K562 (cell line): Measurements from ENCODE around the gene SMR3B.

Experiments used
- BRF1 ChIP-seq: IDR thresholded peaks from 3 replicates; pipeline ENCODE4 v1.6.1; 2011; ENCODE audit warnings: borderline replicate concordance, mild to moderate bottlenecking; ENCODE audit not compliant: insufficient read length; ENCODE audit errors: extremely low read depth
- CEBPB ChIP-seq: fragments of 450-650 bp; IDR thresholded peaks from 2 replicates; pipeline ENCODE4 v1.6.1; 2016; ENCODE audit warnings: missing genetic modification characterization, missing compliant biosample characterization
- HDAC6 ChIP-seq: IDR thresholded peaks from 2 replicates; pipeline ENCODE4 v1.6.1; 2012; ENCODE audit warnings: low read depth, mild to moderate bottlenecking, control low read depth, inconsistent platforms, low read length, moderate library complexity
- HMG20A ChIP-seq: fragments of 450-650 bp; formaldehyde crosslinking; conservative IDR thresholded peaks from 2 replicates; pipeline ENCODE4 v1.4.0; 2020; ENCODE audit warnings: mild to moderate bottlenecking, mixed read lengths
- PBX2 ChIP-seq, 2 experiments: IDR thresholded peaks in 1 of 2; conservative IDR thresholded peaks in 1 of 2; 2 replicates each; pipeline ENCODE4 v1.6.1; 2016; ENCODE audit warnings: low read depth in 2 of 2, mild to moderate bottlenecking in 1 of 2, missing compliant biosample characterization in 1 of 2, missing genetic modification characterization in 1 of 2, moderate library complexity in 1 of 2
- SP2 ChIP-seq: IDR thresholded peaks from 2 replicates; pipeline ENCODE4 v1.6.1; 2011; ENCODE audit warnings: mild to moderate bottlenecking, low read depth, low read length, moderate library complexity; ENCODE audit not compliant: poor library complexity, severe bottlenecking; ENCODE audit errors: extremely low read depth
- WHSC1 ChIP-seq: IDR thresholded peaks from one replicate; pipeline ENCODE4 v1.6.1; 2012; ENCODE audit warnings: low read length, control low read depth, inconsistent platforms
- ZHX1 ChIP-seq: fragments of 150-350 bp; conservative IDR thresholded peaks from 2 replicates; pipeline ENCODE4 v1.6.1; 2014; ENCODE audit warnings: low read length
- ZNF76 ChIP-seq: fragments of 250-450 bp; sonication (Bioruptor Pico); IDR thresholded peaks from 2 replicates; pipeline ENCODE4 v1.4.0; 2020; ENCODE audit warnings: mild to moderate bottlenecking, moderate library complexity, borderline replicate concordance
- TF ChIP-seq, protein P1 (sequence below), 3 experiments: IDR thresholded peaks in 2 of 3; conservative IDR thresholded peaks in 1 of 3; 2 replicates each; pipeline ENCODE4 v1.5.1; 2011 to 2012; ENCODE audit warnings: low read length in 3 of 3, mild to moderate bottlenecking in 3 of 3, control low read depth in 2 of 3, improper control_type of control experiment in 1 of 3, inconsistent platforms in 1 of 3, low read depth in 1 of 3, mixed read lengths in 1 of 3, moderate library complexity in 1 of 3; ENCODE audit not compliant: insufficient read depth in 2 of 3

DNA sequence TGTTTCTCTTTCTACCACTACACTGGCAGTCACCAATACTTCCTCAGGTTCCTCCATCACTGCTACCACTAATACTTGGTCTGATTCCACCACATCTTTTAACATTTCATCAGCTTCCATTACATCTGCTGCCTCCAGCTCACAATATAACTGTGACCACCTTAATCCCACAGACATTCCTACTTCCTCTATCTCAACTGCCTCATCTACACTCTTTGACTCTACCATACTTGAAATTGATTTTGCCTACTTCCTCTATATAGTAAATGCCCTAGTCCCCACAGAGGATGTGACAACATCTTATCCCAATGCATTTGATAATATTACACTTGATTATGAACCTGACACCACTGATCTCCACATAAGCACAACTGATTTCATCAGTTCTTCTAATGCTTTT lies 43.9 kb downstream of the SMR3B start:
- TF ChIP-seq ZNF76 (CRISPR knock-in tag), result no peak
- no peak for TF ChIP-seq BRF1
- no peak for TF ChIP-seq SP2
- TF ChIP-seq HMG20A (CRISPR knock-in tag), result no peak
- TF ChIP-seq PBX2 (CRISPR knock-in tag; IDR thresholded peaks at IDR 0.05; ENCODE audit: low read depth), result no peak
- no peak for TF ChIP-seq PBX2 (tag; conservative IDR thresholded peaks at IDR 0.05; ENCODE audit: low read depth)
- no peak for TF ChIP-seq HDAC6
- TF ChIP-seq, protein P1, sequence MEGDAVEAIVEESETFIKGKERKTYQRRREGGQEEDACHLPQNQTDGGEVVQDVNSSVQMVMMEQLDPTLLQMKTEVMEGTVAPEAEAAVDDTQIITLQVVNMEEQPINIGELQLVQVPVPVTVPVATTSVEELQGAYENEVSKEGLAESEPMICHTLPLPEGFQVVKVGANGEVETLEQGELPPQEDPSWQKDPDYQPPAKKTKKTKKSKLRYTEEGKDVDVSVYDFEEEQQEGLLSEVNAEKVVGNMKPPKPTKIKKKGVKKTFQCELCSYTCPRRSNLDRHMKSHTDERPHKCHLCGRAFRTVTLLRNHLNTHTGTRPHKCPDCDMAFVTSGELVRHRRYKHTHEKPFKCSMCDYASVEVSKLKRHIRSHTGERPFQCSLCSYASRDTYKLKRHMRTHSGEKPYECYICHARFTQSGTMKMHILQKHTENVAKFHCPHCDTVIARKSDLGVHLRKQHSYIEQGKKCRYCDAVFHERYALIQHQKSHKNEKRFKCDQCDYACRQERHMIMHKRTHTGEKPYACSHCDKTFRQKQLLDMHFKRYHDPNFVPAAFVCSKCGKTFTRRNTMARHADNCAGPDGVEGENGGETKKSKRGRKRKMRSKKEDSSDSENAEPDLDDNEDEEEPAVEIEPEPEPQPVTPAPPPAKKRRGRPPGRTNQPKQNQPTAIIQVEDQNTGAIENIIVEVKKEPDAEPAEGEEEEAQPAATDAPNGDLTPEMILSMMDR (IDR thresholded peaks at IDR 0.05 in 2 of 3, conservative IDR thresholded peaks at IDR 0.05 in 1 of 3; ENCODE audit: insufficient read depth in 2 of 3, low read depth in 1 of 3, low read length in 3 of 3), result no peak
- no peak for TF ChIP-seq WHSC1
- TF ChIP-seq ZHX1, result no peak
- TF ChIP-seq CEBPB (tag), result no peak
